Activated CD4-positive, CD25-positive, alpha-beta regulatory T cell treated with anti-CD3 and anti-CD28 coated beads, Interleukin-2, amount 50 U/mL, for 16 hours (primary cell): ENCODE results near the gene GMNC.
"Not testable (repeated sequence)": the region's sequence is repeated elsewhere in the genome, so short reads cannot be mapped to it uniquely, and the experiment has no call there.

Experiments used
- DNase-seq: peaks from one replicate; pipeline ENCODE4 v3.0.0-alpha.2; 2020; ENCODE audit warnings: low read depth, low spot score

Gene GMNC, protein sequence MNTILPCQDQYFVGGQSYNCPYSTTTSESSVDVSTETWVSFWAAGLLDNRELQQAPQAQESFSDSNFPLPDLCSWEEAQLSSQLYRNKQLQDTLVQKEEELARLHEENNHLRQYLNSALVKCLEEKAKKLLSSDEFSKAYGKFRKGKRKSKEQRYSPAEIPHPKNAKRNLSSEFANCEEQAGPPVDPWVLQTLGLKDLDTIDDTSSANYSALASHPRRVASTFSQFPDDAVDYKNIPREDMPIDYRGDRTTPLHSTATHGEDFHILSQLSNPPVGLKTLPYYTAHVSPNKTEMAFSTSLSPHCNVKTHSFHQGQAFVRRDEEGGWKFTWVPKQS

DNA sequence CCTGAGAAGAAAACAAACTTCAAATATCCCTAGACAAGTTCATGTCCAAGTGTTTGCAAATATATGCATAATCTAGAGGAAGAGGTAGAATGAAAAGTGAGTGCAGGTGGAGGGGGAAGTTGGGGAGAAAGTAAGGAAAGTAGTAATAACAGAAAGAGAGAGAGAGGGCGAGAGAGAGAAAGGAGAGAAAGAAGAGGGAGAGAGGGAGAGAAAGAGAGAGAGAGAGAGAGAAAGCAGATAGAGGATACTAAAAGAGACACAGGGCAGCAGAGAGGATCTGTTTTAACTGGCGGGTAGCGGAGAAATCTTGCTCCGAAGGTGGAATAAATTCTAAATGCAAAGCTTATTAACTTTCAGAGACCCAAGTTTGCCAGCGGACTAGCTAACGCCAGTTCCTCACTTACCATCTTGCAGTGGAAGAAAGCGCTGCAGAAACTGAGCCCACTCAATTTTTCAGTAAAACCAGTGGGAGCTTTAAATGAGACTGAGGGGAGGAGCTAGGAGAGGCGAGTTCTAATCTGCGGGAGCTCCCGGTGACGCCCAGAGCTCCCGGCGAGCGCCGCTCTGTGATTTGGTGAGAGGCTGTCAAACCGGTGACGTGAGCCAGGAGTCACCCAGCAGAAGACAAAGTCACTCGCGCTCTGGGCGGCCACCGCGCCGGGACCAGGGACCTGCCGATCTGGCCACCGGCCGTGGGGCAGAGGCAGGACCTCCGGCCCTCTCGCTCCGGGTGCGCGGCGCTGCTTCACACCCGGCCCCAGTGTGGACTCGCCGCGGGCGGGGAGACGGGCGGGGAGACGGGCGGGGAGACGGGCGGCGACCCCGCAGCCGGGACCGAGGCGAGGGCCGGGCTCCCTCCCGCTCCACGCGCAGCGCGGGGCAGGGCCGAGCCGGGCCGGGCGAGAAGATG is at the start of gene GMNC:
TSS of gene GMNC (minus strand) at position 486 of the 910 bp plus-strand sequence. CDS start at position 407, 79 bp downstream.
- no peak for DNase-seq

DNA sequence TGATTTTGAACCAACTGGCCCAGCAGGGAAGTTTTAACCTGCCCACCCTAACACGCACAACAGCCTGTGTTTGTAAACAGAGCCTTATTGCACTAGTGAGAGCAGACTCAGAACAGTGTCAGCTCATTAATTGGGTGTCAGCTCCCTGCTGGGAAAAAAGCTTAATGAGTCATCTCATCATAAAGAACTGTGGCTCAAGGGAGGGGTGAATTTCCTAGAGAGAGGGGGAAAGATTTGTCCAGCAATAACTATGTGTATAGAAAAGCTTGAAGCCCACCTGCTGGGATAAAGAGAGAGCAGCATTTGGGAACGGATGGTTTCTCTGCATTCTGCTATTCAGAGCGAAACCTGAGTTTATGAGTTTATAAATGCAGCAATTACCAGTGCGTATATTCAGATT is 48.9 kb upstream of the GMNC start:
- no peak for DNase-seq

DNA sequence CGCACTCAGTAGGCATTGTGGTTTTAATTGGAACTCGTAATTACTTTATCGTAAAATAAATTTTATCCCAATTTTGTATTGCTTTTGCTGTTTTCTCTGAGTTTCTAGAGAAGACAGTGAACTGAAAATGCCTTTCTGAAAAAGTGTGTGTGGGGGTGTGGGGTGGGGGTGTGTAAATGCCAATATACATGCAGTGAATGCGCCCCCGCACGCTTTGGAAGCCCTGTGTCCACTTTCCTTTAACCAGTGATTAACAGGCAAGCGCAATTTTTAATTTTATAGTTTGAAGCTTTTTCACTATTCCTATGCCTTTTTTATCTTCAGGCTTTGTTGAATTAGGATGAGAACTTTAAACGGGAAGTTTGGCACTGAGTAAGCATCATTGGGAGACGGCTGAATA is 47.4 kb upstream of the GMNC start:
- no peak for DNase-seq

DNA sequence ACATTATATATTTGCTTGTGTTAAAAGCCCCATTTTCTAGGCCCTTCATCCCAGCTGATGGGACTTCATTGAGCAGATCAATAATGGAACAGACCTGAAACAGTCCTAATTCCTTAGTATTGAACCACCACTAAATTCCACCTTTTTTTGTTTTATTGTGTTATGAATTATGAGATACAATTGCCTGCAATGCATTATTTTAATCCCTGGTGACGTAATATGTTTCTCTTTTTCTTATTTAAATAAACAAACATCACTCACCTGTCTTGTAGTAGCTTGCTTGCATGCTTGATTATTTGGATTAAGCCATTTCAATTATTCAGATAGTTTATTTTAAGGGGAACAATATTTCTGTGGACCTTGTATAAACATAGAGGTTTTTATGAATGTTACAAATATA is 40.7 kb upstream of the GMNC start:
- no peak for DNase-seq

DNA sequence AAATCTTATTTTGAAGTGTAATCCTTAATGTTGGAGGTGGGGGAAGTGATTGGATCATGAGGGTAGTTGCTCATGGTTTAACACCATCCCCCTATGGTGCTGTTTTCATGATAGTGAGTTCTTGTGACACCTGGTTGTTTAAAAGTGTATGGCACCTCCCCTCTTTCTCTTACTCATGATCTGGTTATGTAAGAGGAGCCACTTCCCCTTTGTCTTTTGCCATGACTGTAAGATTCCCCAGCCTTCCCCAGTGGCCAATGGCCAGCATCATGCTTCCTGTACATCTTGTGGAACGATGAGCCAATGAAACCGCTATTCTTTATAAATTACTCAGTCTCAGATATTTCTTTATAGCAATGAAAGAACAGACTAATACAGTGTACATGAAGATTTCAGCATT is 39.8 kb upstream of the GMNC start:
- no peak for DNase-seq

DNA sequence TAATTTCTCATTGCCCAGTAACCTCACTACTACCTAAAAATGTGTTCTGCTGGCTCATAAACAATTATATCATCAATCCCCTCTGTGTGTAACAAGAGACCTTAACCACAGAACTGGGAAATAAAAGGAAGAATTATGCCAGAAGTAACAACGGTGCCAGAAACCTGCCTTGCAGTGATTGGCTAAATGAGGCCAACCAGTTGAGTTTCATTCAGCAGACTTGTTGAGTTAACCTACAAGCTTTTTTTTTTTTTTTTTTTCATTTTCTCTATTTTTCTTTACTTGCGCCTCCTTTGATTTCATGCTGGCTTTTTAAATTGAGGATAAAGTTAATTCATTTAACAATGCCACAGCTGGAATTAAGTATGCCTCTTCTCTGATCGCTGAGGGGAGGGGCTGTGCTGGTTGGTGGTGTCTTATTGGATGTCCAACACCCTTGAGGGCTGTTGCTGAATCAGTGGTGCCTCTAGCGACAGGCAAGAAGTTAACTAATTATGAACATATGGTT is 30.0 kb upstream of the GMNC start:
- no peak for DNase-seq

DNA sequence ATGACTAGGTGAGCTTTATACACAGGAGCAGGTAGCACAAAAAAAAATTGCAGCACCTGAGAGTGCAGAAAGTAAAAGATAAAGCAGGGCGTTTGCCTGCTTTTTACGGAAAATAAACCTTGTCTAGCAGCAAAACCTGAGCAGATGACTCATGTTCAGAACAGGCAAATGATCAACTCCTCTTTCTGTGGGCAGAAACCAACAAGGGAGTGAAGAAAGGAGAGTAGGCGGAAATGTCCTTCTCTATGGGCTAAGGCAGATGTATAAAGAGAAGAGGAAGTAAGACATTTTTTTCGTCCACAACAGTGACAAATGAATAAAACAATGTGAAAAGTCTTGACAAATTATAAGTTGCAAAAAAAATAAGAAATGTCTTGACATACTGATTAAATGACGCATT is 24.5 kb upstream of the GMNC start:
- DNase-seq = no peak

DNA sequence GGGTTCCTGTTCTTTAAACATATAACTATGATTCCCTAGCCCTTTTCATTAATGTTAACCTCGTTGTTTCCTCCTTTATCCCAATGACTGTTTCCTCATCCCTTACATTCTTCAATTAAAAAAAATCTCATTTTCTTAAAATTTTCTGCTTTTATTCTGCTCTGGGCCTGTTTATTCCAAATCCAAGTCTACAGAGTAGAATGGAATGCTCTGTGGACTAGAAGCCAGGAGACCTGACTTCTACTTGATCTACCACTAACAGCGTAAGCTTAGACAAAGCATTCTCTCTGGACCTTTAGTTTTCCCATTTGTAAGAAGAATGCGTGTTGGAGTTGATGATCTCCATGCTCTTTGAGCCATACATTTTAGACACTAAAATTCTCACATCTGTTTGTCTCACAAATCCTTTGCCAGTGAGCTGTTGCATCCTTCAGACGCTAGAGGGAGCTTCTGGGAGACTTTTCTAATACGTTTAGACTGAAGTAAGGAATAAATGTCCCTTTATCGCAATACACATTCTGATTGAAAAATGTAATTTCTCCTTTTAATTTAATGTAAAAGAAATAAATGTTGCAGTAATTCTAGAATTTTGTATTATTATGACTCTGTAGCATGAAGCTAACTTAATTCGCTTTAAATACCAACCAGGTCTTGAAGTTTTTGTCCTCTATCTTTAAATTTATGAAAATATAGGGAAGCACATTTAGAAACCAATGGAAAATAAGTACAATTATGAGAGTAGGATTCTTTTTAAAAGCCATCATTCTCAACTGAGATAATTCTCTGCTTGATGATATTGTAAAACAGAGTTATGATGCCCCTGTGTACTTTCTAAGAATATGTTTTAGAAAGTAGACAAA is 21.7 kb upstream of the GMNC start:
- no peak for DNase-seq

DNA sequence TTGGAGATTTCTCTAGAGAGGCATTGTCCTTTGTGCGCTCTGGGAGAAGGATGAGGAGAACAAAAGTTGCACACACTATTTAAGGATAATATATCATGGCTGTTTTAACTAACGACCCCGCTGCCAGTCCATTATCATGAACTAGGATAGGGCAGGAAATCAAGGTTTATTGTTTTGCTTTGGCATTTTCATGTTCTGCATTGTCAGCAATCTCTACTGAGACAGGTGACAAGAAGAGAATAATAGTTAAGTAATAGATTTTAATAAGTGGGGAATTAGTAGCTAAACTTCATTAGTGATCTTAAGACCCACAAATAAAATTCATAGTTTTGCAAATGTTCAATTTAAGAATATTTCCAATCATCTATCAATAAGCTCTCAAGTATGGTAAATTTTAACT is 20.6 kb upstream of the GMNC start:
- DNase-seq = no peak

DNA sequence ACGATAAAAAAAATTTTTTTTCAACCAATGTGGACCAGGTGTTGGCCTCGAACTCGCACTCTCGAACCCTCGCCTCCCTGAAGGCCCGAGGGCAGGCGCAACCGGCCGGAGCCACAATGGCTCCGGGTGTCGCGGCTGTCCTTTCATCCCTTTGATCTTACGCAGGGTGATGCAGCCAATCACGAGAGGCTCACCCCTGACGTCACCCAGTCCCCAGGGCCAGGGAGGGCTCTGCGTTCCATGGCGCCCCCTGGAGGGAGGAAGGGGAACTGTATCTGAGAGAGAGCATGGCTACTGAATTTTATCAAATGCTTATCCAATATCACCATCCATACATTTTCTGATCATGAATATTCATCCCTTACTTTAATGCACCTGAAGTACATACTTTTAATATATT is 15.4 kb upstream of the GMNC start:
- no peak for DNase-seq

DNA sequence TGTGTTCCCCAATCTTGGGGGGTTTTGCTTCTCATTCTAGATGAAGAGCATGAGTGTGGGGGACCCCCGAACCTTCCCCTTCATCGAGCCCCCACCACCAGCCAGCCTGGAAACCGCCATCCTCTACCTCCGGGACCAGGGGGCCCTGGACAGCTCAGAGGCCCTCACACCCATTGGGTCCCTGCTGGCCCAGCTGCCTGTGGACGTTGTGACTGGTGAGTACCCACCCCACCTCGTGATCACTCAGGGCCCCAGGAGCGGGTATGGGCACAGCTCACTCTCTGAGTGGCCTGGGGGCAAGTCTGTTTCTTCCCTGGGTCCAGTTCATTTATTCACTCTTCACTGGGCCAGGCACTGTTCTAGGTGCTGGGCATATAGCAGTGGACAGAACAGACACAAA is 13.9 kb upstream of the GMNC start:
- not testable (repeated sequence) for DNase-seq

DNA sequence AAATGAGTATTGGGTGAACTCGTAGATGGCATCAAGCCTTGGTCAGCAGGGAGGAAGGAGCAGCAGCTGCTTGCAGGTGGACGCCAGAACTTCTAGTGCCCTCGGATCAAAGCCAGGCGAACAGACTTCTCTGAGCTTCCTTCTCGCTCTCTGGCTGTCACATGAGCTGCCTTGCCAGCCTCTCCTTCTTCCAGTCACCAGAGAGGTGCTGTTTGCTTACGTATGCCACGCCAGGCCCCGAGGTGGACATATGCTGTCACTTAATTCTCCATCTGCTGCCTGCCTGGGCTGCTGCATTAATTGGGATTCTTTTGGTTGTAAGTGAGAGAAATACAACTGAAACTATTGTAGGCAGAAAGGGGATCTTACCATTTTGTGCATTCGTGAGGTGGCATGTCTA is 12.6 kb upstream of the GMNC start:
- DNase-seq = not testable (repeated sequence)

DNA sequence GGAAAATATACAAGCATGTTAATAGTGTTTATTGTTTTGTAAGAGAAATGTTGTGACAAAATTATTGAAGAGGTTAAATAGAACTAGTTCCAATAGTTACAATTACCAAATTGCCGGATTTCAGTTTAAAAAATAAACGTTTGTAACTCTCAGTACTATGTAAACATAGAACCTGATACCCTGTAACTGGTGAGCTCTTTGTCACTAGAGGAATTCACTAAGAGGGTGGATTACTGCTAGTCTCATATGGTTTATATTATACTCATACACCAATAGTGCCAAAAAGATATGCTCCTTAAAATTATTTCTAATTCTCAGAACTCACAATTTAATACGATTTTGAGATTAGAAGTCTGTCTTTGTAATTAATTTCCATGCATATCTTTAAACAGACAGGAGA is 7.6 kb upstream of the GMNC start:
- no peak for DNase-seq

DNA sequence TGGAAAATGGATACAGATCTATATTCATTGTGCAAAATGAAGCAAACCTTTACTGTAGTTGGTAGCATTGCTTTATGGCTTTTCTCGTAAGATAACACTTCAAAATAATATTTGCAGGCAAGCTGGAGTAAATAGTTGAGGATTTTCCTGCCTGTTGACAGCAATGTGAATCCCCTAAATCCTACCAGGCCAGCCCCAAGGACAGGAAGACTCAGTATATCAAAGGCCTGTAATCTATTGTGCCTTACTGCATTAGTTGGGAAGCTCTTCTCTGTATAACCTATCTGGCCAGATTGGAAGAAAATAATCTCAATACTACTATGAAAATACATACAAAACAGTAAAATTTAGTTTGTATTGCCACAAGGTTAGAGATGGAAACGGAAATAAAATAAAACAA is 4.6 kb upstream of the GMNC start:
- DNase-seq = no peak

DNA sequence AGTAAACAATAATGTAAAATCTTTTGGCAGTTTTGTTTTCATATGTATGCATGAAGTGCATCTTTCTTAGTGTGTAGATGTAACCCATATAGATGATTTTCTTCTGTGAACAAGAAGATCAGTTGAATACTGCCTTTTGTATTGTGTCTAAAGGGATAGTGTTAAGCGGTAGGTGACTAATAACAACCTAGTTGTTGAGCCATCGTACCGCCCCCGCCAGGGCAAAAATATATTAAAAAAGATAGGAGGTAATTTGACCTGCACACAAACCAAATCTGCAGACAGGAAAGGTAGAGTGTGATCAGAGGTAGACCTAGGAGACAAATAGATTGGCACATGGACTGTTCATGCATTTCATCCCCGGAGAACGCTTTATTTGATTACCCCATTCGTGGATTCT is 3.3 kb upstream of the GMNC start:
- no peak for DNase-seq

DNA sequence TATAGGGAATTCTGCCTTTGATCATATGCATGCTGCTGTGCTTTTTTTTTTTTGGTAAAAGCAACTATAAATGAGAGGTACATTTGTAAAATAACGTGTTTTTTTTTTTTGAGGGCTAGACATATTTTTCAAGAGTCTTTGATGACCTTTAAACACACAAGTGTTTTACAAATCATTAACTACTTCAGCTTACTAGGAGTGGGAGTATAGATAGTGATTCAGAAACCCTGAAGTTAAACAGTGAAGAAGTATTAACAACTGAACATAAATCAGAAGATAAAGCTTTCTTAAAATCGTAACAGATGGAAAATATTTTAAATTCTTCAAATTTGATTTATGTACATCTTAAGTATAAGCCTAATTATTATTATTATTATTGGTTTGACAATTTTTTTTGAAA is 2.9 kb upstream of the GMNC start:
- DNase-seq = no peak

DNA sequence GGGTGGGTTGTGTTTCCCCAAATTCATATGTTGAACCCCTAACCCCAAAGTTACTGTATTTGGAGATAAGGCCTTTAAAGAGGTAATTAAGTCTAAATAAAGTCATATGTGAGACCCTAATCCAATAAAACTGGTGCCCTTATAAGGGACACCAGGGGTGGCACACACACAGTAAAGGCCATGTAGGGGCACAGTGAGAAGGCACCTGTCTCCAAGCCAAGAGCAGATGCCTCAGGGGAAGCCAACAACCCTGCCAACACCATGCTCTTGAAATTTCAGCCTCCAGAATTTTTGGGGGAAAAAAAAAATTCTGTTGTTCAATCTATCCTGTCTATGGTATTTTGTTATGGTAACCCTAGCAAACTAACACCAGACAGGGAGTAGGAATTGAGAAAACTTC is 1.5 kb upstream of the GMNC start:
- no peak for DNase-seq

DNA sequence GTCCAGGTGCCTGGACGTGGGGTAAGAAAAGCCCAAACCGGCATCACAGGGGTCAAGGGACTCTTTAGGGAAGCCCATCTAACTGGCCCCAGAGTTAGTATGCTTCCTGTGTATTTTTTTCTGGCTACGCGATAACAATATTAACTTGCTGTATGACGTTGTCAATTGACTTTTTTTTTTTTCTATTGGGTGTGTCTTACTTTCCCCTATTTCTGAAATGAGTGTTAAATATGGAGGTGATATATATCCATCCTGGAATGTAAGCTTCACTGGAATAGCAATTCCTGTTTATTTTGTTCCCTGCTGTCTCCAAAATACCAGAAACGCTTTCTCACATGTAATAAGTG is 598 bp upstream of the GMNC start:
- no peak for DNase-seq

DNA sequence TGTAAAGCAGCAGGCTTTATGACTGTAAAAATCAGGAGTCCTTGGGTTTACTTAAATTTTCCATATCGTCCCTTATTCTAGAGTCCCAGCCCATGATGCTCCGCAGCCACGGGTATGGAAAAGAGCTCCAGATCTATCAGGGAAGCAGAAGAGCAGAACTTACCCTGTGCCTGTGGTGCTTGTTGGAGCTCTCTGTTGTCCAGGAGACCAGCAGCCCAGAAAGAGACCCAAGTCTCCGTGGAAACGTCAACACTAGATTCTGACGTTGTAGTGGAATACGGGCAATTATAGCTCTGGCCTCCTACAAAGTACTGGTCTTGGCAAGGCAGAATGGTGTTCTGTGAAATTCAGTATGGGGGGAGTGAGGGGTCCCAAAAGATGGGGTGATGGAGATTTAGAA is 2.0 kb downstream of the GMNC start:
- DNase-seq = no peak

DNA sequence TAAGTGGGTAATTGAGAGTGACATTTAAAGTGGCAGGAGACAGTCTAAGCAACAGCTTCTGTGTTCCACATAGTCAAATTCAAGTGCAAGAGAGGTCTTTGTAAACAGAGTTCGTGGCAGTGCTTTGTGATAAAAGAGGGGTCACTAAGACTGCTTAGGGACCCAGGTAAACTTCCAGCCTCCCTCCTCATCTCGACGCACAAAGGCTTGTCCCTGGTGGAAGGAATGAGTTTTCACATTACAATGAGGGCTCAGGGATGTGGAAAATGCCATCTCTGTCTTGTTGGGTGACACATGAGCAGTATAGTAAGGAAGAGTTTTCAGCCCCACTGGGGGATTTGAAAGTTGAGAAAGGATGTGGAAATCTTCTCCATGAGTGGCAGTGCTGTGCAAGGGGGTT is 7.3 kb downstream of the GMNC start:
- no peak for DNase-seq

DNA sequence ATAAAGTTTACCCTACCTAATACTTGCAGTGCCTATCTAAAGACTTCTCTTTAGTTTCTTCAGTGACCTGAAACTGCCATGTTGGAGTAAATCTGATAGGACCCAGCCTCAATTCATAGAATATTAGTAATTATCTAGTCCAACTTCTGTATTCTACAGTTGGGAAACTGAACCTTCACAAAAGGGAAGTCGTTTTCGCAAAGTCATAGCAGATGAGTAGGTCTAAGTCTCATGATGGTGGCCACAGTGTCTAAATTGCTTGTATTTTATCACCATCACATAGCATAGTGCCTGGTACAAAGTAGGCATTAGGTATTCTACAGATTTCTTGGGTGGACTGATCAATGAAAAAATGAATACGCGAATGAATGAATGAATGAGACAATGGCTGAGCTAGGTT is 8.4 kb downstream of the GMNC start:
- DNase-seq = no peak

DNA sequence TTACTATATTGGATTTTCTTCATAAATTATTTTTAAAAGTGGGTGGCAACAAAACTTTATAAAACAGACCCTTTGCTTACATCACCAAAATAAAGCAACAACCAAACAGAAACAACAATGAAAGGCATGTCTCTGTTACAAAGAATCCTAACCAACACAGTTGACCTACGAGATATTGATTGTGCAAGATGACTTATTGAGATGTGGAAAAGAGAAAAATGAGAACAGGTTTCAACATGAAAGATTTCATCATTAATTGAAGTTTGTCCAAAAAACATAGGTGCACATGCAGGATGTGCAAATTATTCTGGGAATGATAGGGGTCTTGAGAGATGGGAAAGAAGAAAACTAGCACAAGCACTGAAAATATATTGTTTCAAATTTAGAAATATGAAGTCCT is 9.0 kb downstream of the GMNC start:
- DNase-seq = no peak
